ENCODE measurements around the gene INSYN1.

DNA sequence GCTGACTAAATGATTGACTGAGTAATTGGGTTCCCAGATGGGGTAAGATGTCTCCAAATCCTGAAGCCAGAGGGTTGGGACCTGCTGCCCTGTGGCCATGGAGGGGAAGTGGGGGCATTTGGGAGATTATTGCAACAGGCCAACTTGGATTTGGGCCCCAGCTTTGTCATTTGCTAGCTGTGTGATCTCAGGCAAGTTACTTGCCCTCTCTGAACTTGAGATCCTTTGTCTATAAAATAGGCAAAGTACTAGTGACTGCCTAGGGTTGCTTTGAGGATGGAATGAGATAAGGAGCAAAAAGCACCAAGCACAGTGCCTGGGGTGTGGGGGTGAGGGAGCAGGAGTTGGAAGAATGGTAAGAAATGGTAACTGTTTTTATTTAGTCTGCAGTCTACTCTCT, 4.4 kb upstream of the INSYN1 start:
- TF ChIP-seq, protein P1, sequence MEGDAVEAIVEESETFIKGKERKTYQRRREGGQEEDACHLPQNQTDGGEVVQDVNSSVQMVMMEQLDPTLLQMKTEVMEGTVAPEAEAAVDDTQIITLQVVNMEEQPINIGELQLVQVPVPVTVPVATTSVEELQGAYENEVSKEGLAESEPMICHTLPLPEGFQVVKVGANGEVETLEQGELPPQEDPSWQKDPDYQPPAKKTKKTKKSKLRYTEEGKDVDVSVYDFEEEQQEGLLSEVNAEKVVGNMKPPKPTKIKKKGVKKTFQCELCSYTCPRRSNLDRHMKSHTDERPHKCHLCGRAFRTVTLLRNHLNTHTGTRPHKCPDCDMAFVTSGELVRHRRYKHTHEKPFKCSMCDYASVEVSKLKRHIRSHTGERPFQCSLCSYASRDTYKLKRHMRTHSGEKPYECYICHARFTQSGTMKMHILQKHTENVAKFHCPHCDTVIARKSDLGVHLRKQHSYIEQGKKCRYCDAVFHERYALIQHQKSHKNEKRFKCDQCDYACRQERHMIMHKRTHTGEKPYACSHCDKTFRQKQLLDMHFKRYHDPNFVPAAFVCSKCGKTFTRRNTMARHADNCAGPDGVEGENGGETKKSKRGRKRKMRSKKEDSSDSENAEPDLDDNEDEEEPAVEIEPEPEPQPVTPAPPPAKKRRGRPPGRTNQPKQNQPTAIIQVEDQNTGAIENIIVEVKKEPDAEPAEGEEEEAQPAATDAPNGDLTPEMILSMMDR (IDR thresholded peaks at IDR 0.05) = no peak
- no peak for TF ChIP-seq POLR2AphosphoS5 (IDR thresholded peaks at IDR 0.05)
- no peak for TF ChIP-seq EP300 (IDR thresholded peaks at IDR 0.05)
